Natural killer cell (primary cell): ENCODE measurements around the gene CLSTN2. TPM values are rescaled to one million over a fixed set of nuclear protein-coding genes. Genes with fewer than 3 reads are reported as not detected.

Source experiments
- ATAC-seq, 3 donors: fragments of 150-1000 bp in 2 of 3; fragments of 200-7000 bp in 1 of 3; cut with Tn5 transposase; 1 replicate in 1 of 3; 2 replicates in 2 of 3; pipeline ENCODE4 v1.10.0; 2021; ENCODE audit warnings: mild to moderate bottlenecking in 2 of 3, moderate library complexity in 2 of 3
- DNase-seq, 2 donors: peaks; one replicate each; pipeline versions ENCODE4 v3.0.0 to v3.0.0-alpha.2; 2013 to 2021; ENCODE audit warnings: mixed read lengths in 1 of 2
- H3K27ac ChIP-seq: one replicate; pipeline ENCODE4 v1.5.1; 2013; ENCODE audit warnings: mild to moderate bottlenecking, low read length
- H3K27me3 ChIP-seq: one replicate; pipeline ENCODE4 v1.6.1; 2013; ENCODE audit warnings: low read length; ENCODE audit not compliant: control insufficient read depth, insufficient read depth
- H3K36me3 ChIP-seq: one replicate; pipeline ENCODE4 v1.6.1; 2013; ENCODE audit warnings: low read length; ENCODE audit not compliant: control insufficient read depth, insufficient read depth
- H3K4me1 ChIP-seq: one replicate; pipeline ENCODE4 v1.6.1; 2013; ENCODE audit warnings: low read length; ENCODE audit not compliant: control insufficient read depth, insufficient read depth
- H3K4me3 ChIP-seq: one replicate; pipeline ENCODE4 v1.5.1; 2013; ENCODE audit warnings: low read length
- H3K9me3 ChIP-seq: one replicate; pipeline ENCODE4 v1.6.1; 2013; ENCODE audit warnings: low read length; ENCODE audit not compliant: control insufficient read depth, insufficient read depth
- H3K27ac Mint-ChIP-seq, 2 donors: one replicate each; pipeline ENCODE4 v1.8.0; 2022; ENCODE audit warnings: mild to moderate bottlenecking in 2 of 2, mixed read lengths in 2 of 2, moderate library complexity in 1 of 2
- H3K27me3 Mint-ChIP-seq, 2 donors: one replicate each; pipeline ENCODE4 v1.8.0; 2022; ENCODE audit warnings: low read depth in 2 of 2, mixed read lengths in 2 of 2
- H3K36me3 Mint-ChIP-seq: one replicate; pipeline ENCODE4 v1.8.0; 2022; ENCODE audit warnings: mixed read lengths
- H3K4me1 Mint-ChIP-seq, 2 donors: one replicate each; pipeline ENCODE4 v1.8.0; 2022; ENCODE audit warnings: mixed read lengths in 2 of 2
- H3K4me3 Mint-ChIP-seq: one replicate; pipeline ENCODE4 v1.8.0; 2022; ENCODE audit warnings: mild to moderate bottlenecking, moderate library complexity, mixed read lengths
- H3K9me3 Mint-ChIP-seq, 2 donors: one replicate each; pipeline ENCODE4 v1.8.0; 2022; ENCODE audit warnings: mixed read lengths in 2 of 2
- CTCF ChIP-seq: fragments of 200-600 bp; IDR thresholded peaks from one replicate; pipeline ENCODE4 v1.8.0; 2022; ENCODE audit warnings: antibody characterized with exemption
- whole genome bisulfite sequencing: methylation state at CpG from one replicate; pipeline ENCODE4 v1.1.7; 2013; ENCODE audit warnings: missing lambda C conversion rate; ENCODE audit not compliant: insufficient coverage; 5-methylcytosine and 5-hydroxymethylcytosine counted together
- intact Hi-C: fragments of 100-400 bp; cut with micrococcal nuclease; formaldehyde crosslinking; loops from one replicate; pipeline ENCODE4 v1.14.2; 2022
- total RNA-seq, 4 donors: library from RNA; stranded (reverse); fragments of 120-200 nt in 1 of 4; gene quantifications; one replicate each; pipeline versions ENCODE4 v1.2.3 to v1.2.4, GENCODE V29; 2013 to 2022

Gene CLSTN2
- total RNA-seq, 3 donors from 2014 or later (not counting 1 experiment from before 2014, with no cell fraction given): 0.05 TPM; not detected in 2

- no peak for DNase-seq
- peaks cover 8 to 12% of the 10 kb centered on the region in 2 donors for H3K27me3 Mint-ChIP-seq
- no peaks in the 10 kb centered on the region for H3K36me3 Mint-ChIP-seq
- H3K9me3 ChIP-seq: no peaks in the 10 kb centered on the region
- H3K4me3 Mint-ChIP-seq: no peak overlapping the region
- 93% methylated on average over 11 of the region's 11 CpGs for WGBS
- no peaks in the 10 kb centered on the region for H3K4me1 ChIP-seq
- H3K9me3 Mint-ChIP-seq: no peaks in the 10 kb centered on the region
- intact Hi-C loops: loop anchor here (10.0 kb wide), 1 partner anchor 203 kb away; no protein-coding TSS in a partner anchor
- no peak for ATAC-seq
- TF ChIP-seq CTCF: no peak
- H3K27ac ChIP-seq: no peak overlapping the region
- no peaks in the 10 kb centered on the region for H3K27me3 ChIP-seq
- no peaks in the 10 kb centered on the region for H3K4me1 Mint-ChIP-seq
- H3K36me3 ChIP-seq: no peaks in the 10 kb centered on the region
- no peak overlapping the region for H3K4me3 ChIP-seq
- H3K27ac Mint-ChIP-seq: no peak overlapping the region
Measured at GRCh38 chr3:140497331-140497730, 562.3 kb downstream of the CLSTN2 start.

GRCh38 chr3:140499114-140499757 is 564.3 kb downstream of the CLSTN2 start:
- Mint-ChIP-seq H3K4me3 (no peak overlapping the region), H3K27ac (no peak overlapping the region), H3K27me3 (peaks cover 10 to 12% of the 10 kb centered on the region in 2 donors), H3K9me3 (no peaks in the 10 kb centered on the region), H3K4me1 (no peaks in the 10 kb centered on the region), H3K36me3 (no peaks in the 10 kb centered on the region)
- TF ChIP-seq CTCF: no peak
- Histone ChIP-seq H3K4me1 (no peaks in the 10 kb centered on the region), H3K4me3 (no peak overlapping the region), H3K27me3 (no peaks in the 10 kb centered on the region), H3K36me3 (no peaks in the 10 kb centered on the region), H3K9me3 (no peaks in the 10 kb centered on the region), H3K27ac (no peak overlapping the region)
- intact Hi-C loops: loop anchor here (10.0 kb wide), 1 partner anchor 204 kb away; no protein-coding TSS in a partner anchor
- WGBS: 41% methylated on average over 1 of the region's 1 CpG
- ATAC-seq (peak in 1 of 3 donors; percentile 53), DNase-seq (peak in 1 of 2 donors; percentile 9)

- no peak overlapping the region for H3K27ac ChIP-seq
- Mint-ChIP-seq H3K27me3 (peaks cover 6 to 12% of the 10 kb centered on the region in 2 donors), H3K4me1 (no peaks in the 10 kb centered on the region), H3K4me3 (no peak overlapping the region), H3K27ac (no peak overlapping the region), H3K36me3 (no peaks in the 10 kb centered on the region), H3K9me3 (no peaks in the 10 kb centered on the region)
- H3K27me3 ChIP-seq: no peaks in the 10 kb centered on the region
- 83% methylated on average over 1 of the region's 2 CpGs for WGBS
- no peaks in the 10 kb centered on the region for H3K4me1 ChIP-seq
- no peak for TF ChIP-seq CTCF
- DNase-seq (no peak), ATAC-seq (no peak)
- no peaks in the 10 kb centered on the region for H3K36me3 ChIP-seq
- no peak overlapping the region for H3K4me3 ChIP-seq
- intact Hi-C loops: no loop called here
- no peaks in the 10 kb centered on the region for H3K9me3 ChIP-seq
Measured at GRCh38 chr3:140500473-140500872, 565.5 kb downstream of the CLSTN2 start.
